SH-SY5Y (cell line): Measurements from ENCODE around the gene NOX4.

Experiments
- GATA2 ChIP-seq: IDR thresholded peaks from 2 replicates; pipeline ENCODE4 v1.6.1; 2011; ENCODE audit warnings: mild to moderate bottlenecking, low read depth, low read length
- GATA3 ChIP-seq: IDR thresholded peaks from 2 replicates; pipeline ENCODE4 v1.6.1; 2011; ENCODE audit warnings: low read depth, mild to moderate bottlenecking, low read length, moderate library complexity

DNA sequence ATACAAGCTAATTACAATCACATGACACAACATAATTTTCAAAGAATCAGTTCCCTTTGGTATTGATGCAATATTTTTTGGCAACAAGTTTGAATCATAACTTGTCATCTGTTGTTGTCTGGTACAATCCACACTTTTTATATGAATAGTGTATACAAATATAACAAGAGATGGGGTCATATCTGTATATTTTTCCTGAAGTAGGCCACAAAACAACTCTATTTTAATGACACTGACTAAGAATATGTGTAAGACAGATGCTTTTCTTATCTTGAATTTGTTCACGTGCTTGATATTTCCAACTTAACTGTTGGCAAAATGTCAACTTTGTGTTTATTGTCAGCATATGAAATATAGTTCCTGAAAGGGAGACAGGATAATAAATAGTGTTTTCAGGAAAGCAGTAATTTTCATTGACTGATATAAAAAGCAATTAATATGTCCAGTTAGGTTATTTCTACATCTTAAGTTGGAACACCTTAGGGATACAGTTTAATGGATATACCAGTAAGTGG, 27.9 kb downstream of the NOX4 start:
- no peak for TF ChIP-seq GATA3
- TF ChIP-seq GATA2 = no peak
